Loucy (cell line): ENCODE measurements around the gene PLA2G12B.

ENCODE experiments used
- H2AFZ ChIP-seq: fragments of 200-600 bp; sonication (generic); 2 replicates; pipeline ENCODE4 v1.6.0; 2016; ENCODE audit warnings: antibody characterized with exemption, mild to moderate bottlenecking, low read length, moderate library complexity
- H3F3A ChIP-seq: fragments of 200-600 bp; 2 replicates; pipeline ENCODE4 v1.6.0; 2016; ENCODE audit warnings: antibody characterized with exemption, low read depth, mild to moderate bottlenecking
- H3K27me3 ChIP-seq: fragments of 200-600 bp; sonication (generic); 2 replicates; pipeline ENCODE4 v1.6.1; 2014; ENCODE audit warnings: low read length, mild to moderate bottlenecking; ENCODE audit not compliant: insufficient read depth, poor library complexity, severe bottlenecking
- H3K36me3 ChIP-seq: fragments of 200-600 bp; sonication (generic); 2 replicates; pipeline ENCODE4 v1.6.1; 2016; ENCODE audit warnings: low read length; ENCODE audit not compliant: insufficient read depth
- H3K4me1 ChIP-seq: fragments of 200-600 bp; sonication (generic); 2 replicates; pipeline ENCODE4 v1.5.1; 2014; ENCODE audit warnings: low read length, mild to moderate bottlenecking; ENCODE audit not compliant: insufficient read depth, poor library complexity, severe bottlenecking
- H3K4me2 ChIP-seq: fragments of 200-600 bp; sonication (generic); 2 replicates; pipeline ENCODE4 v1.6.0; 2014; ENCODE audit warnings: antibody characterized with exemption, low read length, low read depth, mild to moderate bottlenecking; ENCODE audit not compliant: poor library complexity, severe bottlenecking
- H3K4me3 ChIP-seq: fragments of 200-600 bp; sonication (generic); 2 replicates; pipeline ENCODE4 v1.5.1; 2014; ENCODE audit warnings: low read length, mild to moderate bottlenecking, mixed read lengths; ENCODE audit not compliant: poor library complexity, severe bottlenecking
- H3K79me2 ChIP-seq: fragments of 200-600 bp; sonication (generic); 2 replicates; pipeline ENCODE4 v1.6.1; 2014; ENCODE audit warnings: low read length; ENCODE audit not compliant: insufficient read depth
- H3K9ac ChIP-seq: fragments of 200-600 bp; sonication (generic); 2 replicates; pipeline ENCODE4 v1.6.0; 2014; ENCODE audit warnings: mild to moderate bottlenecking, low read depth, low read length, moderate library complexity; ENCODE audit not compliant: poor library complexity, severe bottlenecking
- H3K9me2 ChIP-seq: fragments of 200-600 bp; sonication (generic); replicated peaks from 2 replicates; pipeline ENCODE4 v1.6.1; 2016; ENCODE audit warnings: low read depth, low read length, mixed read lengths
- H3K9me3 ChIP-seq: fragments of 200-600 bp; sonication (generic); 2 replicates; pipeline ENCODE4 v1.6.1; 2014; ENCODE audit warnings: mild to moderate bottlenecking, antibody characterized with exemption, low read length, low read depth; ENCODE audit not compliant: insufficient read depth
- H4K20me1 ChIP-seq: fragments of 200-600 bp; sonication (generic); 2 replicates; pipeline ENCODE4 v1.6.0; 2014; ENCODE audit warnings: antibody characterized with exemption, low read length, mild to moderate bottlenecking; ENCODE audit not compliant: insufficient read depth, poor library complexity, severe bottlenecking
- CTCF ChIP-seq: fragments of 200-600 bp; sonication (generic); conservative IDR thresholded peaks from 2 replicates; pipeline ENCODE4 v1.5.1; 2014; ENCODE audit warnings: mild to moderate bottlenecking, antibody characterized with exemption, low read length
- EZH2phosphoT487 ChIP-seq: fragments of 200-600 bp; IDR thresholded peaks from 2 replicates; pipeline ENCODE4 v1.6.1; 2018; ENCODE audit warnings: antibody characterized with exemption, mild to moderate bottlenecking, moderate library complexity, borderline replicate concordance

Gene PLA2G12B

GRCh38 chr10:72943498-72944234 lies 10.9 kb downstream of the PLA2G12B start:
- Histone ChIP-seq H3K9me2 (no peaks in the 10 kb centered on the region), H3K79me2 (no peaks in the 10 kb centered on the region), H4K20me1 (no peaks in the 10 kb centered on the region), H3K4me2 (no peak overlapping the region), H3K4me3 (no peak overlapping the region), H3K9ac (no peak overlapping the region), H3K36me3 (no peaks in the 10 kb centered on the region), H3K9me3 (no peaks in the 10 kb centered on the region), H3F3A (no peaks in the 10 kb centered on the region), H2AFZ (no peak overlapping the region), H3K4me1 (peaks cover 5% of the 10 kb centered on the region), H3K27me3 (no peaks in the 10 kb centered on the region)
- no peak for TF ChIP-seq EZH2phosphoT487
- TF ChIP-seq CTCF: no peak

GRCh38 chr10:72935361-72935760 lies 19.2 kb downstream of the PLA2G12B start:
- H3K9ac ChIP-seq: no peak overlapping the region
- no peaks in the 10 kb centered on the region for H3K79me2 ChIP-seq
- no peaks in the 10 kb centered on the region for H3K36me3 ChIP-seq
- H3K27me3 ChIP-seq: no peaks in the 10 kb centered on the region
- H4K20me1 ChIP-seq: no peaks in the 10 kb centered on the region
- no peaks in the 10 kb centered on the region for H3F3A ChIP-seq
- H3K4me1 ChIP-seq: no peaks in the 10 kb centered on the region
- no peak overlapping the region for H2AFZ ChIP-seq
- TF ChIP-seq EZH2phosphoT487: no peak
- TF ChIP-seq CTCF: no peak
- no peak overlapping the region for H3K4me2 ChIP-seq
- no peaks in the 10 kb centered on the region for H3K9me3 ChIP-seq
- H3K4me3 ChIP-seq: no peak overlapping the region
- no peaks in the 10 kb centered on the region for H3K9me2 ChIP-seq

- Histone ChIP-seq H3K27me3 (no peaks in the 10 kb centered on the region), H3K79me2 (no peaks in the 10 kb centered on the region), H3K36me3 (no peaks in the 10 kb centered on the region), H4K20me1 (no peaks in the 10 kb centered on the region), H3K4me1 (no peaks in the 10 kb centered on the region), H3K9me2 (no peaks in the 10 kb centered on the region), H2AFZ (peak overlapping the region; percentile 68; the same call in 1 of the 2 replicates), H3K4me3 (no peak overlapping the region), H3K9ac (no peak overlapping the region), H3K9me3 (no peaks in the 10 kb centered on the region), H3F3A (no peaks in the 10 kb centered on the region), H3K4me2 (no peak overlapping the region)
- TF ChIP-seq EZH2phosphoT487 (no peak), CTCF (no peak)
Measured at GRCh38 chr10:72932259-72933015, 22.2 kb downstream of the PLA2G12B start.
